SK-N-SH (cell line): Measurements from ENCODE around the gene UBE3C. TPM values are rescaled to one million over a fixed set of nuclear protein-coding genes. Genes with fewer than 3 reads are reported as not detected.

Source experiments
- CTCF ChIA-PET: fragments of 300-600, 350-600 bp; formaldehyde crosslinking; extraction: SDS; loops from one replicate; lab custom pipeline; 2021; lab: Yijun Ruan, JAX
- POLR2A ChIA-PET: fragments of 350-600 bp; sonication (Branson Sonifier 250); formaldehyde crosslinking; extraction: SDS; loops from one replicate; lab custom pipeline; 2020; ENCODE audit warnings: antibody characterized with exemption, inconsistent platforms; lab: Yijun Ruan, JAX
- DNase-seq: peaks from one replicate; pipeline ENCODE4 v3.0.0; 2012
- H2AFZ ChIP-seq: fragments of 200-600 bp; sonication (generic); 2 replicates; pipeline ENCODE4 v1.8.1; 2016; ENCODE audit warnings: antibody characterized with exemption, mild to moderate bottlenecking, low read depth
- H3F3A ChIP-seq: fragments of 200-600 bp; sonication (generic); replicated peaks from 2 replicates; pipeline ENCODE3; 2016; ENCODE audit warnings: antibody characterized with exemption, mild to moderate bottlenecking; ENCODE audit not compliant: insufficient read depth
- H3K27ac ChIP-seq, 2 experiments: fragments of 200-500 bp in 1 of 2; fragments of 200-600 bp in 1 of 2; sonication (Bioruptor generic) in 1 of 2; sonication (generic), shearing (Covaris generic) in 1 of 2; 2 replicates each; pipeline versions ENCODE4 v1.5.1 to v1.6.1; 2014 to 2016; ENCODE audit warnings: low read depth in 2 of 2, inconsistent platforms in 1 of 2, low read length in 1 of 2, mild to moderate bottlenecking in 1 of 2, mixed read lengths in 1 of 2
- H3K27me3 ChIP-seq: fragments of 200-600 bp; sonication (generic), shearing (Covaris generic); 2 replicates; pipeline ENCODE4 v1.6.1; 2016; ENCODE audit warnings: mixed run types; ENCODE audit not compliant: insufficient read depth
- H3K36me3 ChIP-seq, 2 experiments: fragments of 200-500 bp in 1 of 2; fragments of 200-600 bp in 1 of 2; sonication (Bioruptor generic) in 1 of 2; sonication (generic) in 1 of 2; replicated peaks in 1 of 2; 2 replicates each; pipeline versions ENCODE3 to v1.5.1; 2014 to 2016; ENCODE audit warnings: low read length in 1 of 2, mild to moderate bottlenecking in 1 of 2; ENCODE audit not compliant: insufficient read depth in 2 of 2, control insufficient read depth in 1 of 2
- H3K4me1 ChIP-seq, 2 experiments: fragments of 200-500 bp in 1 of 2; fragments of 200-600 bp in 1 of 2; sonication (Bioruptor generic) in 1 of 2; sonication (generic), shearing (Covaris generic) in 1 of 2; 2 replicates each; pipeline versions ENCODE4 v1.5.1 to v1.6.1; 2014 to 2016; ENCODE audit warnings: low read depth in 1 of 2, low read length in 1 of 2, mixed run types in 1 of 2; ENCODE audit not compliant: insufficient read depth in 2 of 2, control insufficient read depth in 1 of 2
- H3K4me2 ChIP-seq: fragments of 200-600 bp; sonication (generic), shearing (Covaris generic); 2 replicates; pipeline ENCODE4 v1.6.1; 2017; ENCODE audit warnings: mixed run types
- H3K4me3 ChIP-seq, 2 experiments: fragments of 200-500 bp in 1 of 2; fragments of 200-600 bp in 1 of 2; sonication (Bioruptor generic) in 1 of 2; sonication (generic), shearing (Covaris generic) in 1 of 2; 2 replicates each; pipeline versions ENCODE4 v1.5.1 to v1.8.1; 2014 to 2016; ENCODE audit warnings: low read depth in 2 of 2, inconsistent platforms in 1 of 2, low read length in 1 of 2, mild to moderate bottlenecking in 1 of 2, mixed read lengths in 1 of 2, moderate library complexity in 1 of 2
- H3K79me2 ChIP-seq: fragments of 200-600 bp; sonication (generic); 2 replicates; pipeline ENCODE4 v1.8.1; 2017; ENCODE audit warnings: mild to moderate bottlenecking; ENCODE audit not compliant: insufficient read depth
- H3K9ac ChIP-seq: fragments of 200-600 bp; sonication (generic); 2 replicates; pipeline ENCODE4 v1.6.1; 2017; ENCODE audit warnings: mixed run types
- H3K9me2 ChIP-seq: fragments of 200-600 bp; sonication (generic); 2 replicates; pipeline ENCODE4 v1.6.1; 2017; ENCODE audit warnings: mixed run types
- H3K9me3 ChIP-seq: fragments of 200-600 bp; sonication (generic); 2 replicates; pipeline ENCODE4 v1.6.1; 2017; ENCODE audit warnings: mixed run types, mild to moderate bottlenecking, moderate library complexity
- H4K20me1 ChIP-seq: fragments of 200-600 bp; sonication (generic); 2 replicates; pipeline ENCODE4 v1.6.1; 2017; ENCODE audit warnings: mild to moderate bottlenecking, mixed run types; ENCODE audit not compliant: insufficient read depth
- CHD2 ChIP-seq: fragments of 150-350 bp; IDR thresholded peaks from 2 replicates; pipeline ENCODE4 v1.6.1; 2018; ENCODE audit warnings: low read length; ENCODE audit not compliant: partially characterized antibody
- ELF1 ChIP-seq: IDR thresholded peaks from 2 replicates; pipeline ENCODE4 v1.4.0; 2012
- EP300 ChIP-seq, 2 experiments: IDR thresholded peaks; 2 replicates each; pipeline versions ENCODE4 v1.4.0 to v1.6.1; 2012; ENCODE audit warnings: borderline replicate concordance in 1 of 2, low read depth in 1 of 2, low read length in 1 of 2
- EZH2phosphoT487 ChIP-seq: fragments of 200-600 bp; sonication (generic); IDR thresholded peaks from 2 replicates; pipeline ENCODE4 v1.6.1; 2017; ENCODE audit warnings: low read depth, mixed run types, mild to moderate bottlenecking, antibody characterized with exemption, moderate library complexity, borderline replicate concordance
- FOXM1 ChIP-seq: IDR thresholded peaks from 2 replicates; pipeline ENCODE4 v1.4.0; 2012; ENCODE audit warnings: low read depth, mild to moderate bottlenecking
- GABPA ChIP-seq: IDR thresholded peaks from 2 replicates; pipeline ENCODE4 v1.4.0; 2012; ENCODE audit warnings: low read depth, mild to moderate bottlenecking
- JUND ChIP-seq: IDR thresholded peaks from 2 replicates; pipeline ENCODE4 v1.4.0; 2012
- MAX ChIP-seq: IDR thresholded peaks from 2 replicates; pipeline ENCODE4 v1.4.0; 2012; ENCODE audit warnings: low read depth
- MEF2A ChIP-seq: IDR thresholded peaks from 2 replicates; pipeline ENCODE4 v1.4.0; 2012; ENCODE audit warnings: low read depth, borderline replicate concordance
- MXI1 ChIP-seq: IDR thresholded peaks from 2 replicates; pipeline ENCODE4 v1.6.1; 2012; ENCODE audit warnings: mild to moderate bottlenecking, low read depth, low read length, improper control_type of control experiment
- NFIC ChIP-seq: IDR thresholded peaks from 2 replicates; pipeline ENCODE4 v1.4.0; 2012; ENCODE audit warnings: borderline replicate concordance
- NRF1 ChIP-seq: IDR thresholded peaks from 2 replicates; pipeline ENCODE4 v1.6.1; 2012; ENCODE audit warnings: low read depth, mild to moderate bottlenecking, low read length
- PBX3 ChIP-seq: IDR thresholded peaks from 2 replicates; pipeline ENCODE4; 2012
- POLR2AphosphoS5 ChIP-seq: IDR thresholded peaks from 2 replicates; pipeline ENCODE4 v1.6.1; 2012; ENCODE audit warnings: low read depth, low read length
- RCOR1 ChIP-seq: fragments of 150-350 bp; IDR thresholded peaks from 2 replicates; pipeline ENCODE4 v1.6.1; 2017; ENCODE audit warnings: antibody characterized with exemption, low read length
- RFX5 ChIP-seq: IDR thresholded peaks from 2 replicates; pipeline ENCODE4 v1.6.1; 2012; ENCODE audit warnings: mild to moderate bottlenecking, improper control_type of control experiment, low read length
- RXRA ChIP-seq: IDR thresholded peaks from 2 replicates; pipeline ENCODE4 v1.4.0; 2012; ENCODE audit warnings: low read depth, mild to moderate bottlenecking, borderline replicate concordance
- SIN3A ChIP-seq: IDR thresholded peaks from 2 replicates; pipeline ENCODE4 v1.6.1; 2012; ENCODE audit warnings: low read depth, mild to moderate bottlenecking, low read length, moderate library complexity, borderline replicate concordance
- SMC3 ChIP-seq: IDR thresholded peaks from 2 replicates; pipeline ENCODE4 v1.6.1; 2012; ENCODE audit warnings: low read depth, low read length, improper control_type of control experiment
- TCF12 ChIP-seq: IDR thresholded peaks from 2 replicates; pipeline ENCODE4 v1.4.0; 2012
- USF2 ChIP-seq: fragments of 150-350 bp; IDR thresholded peaks from 2 replicates; pipeline ENCODE4 v1.6.1; 2017; ENCODE audit warnings: antibody characterized with exemption, low read length, low read depth, borderline replicate concordance
- ZBTB33 ChIP-seq: IDR thresholded peaks from 2 replicates; pipeline ENCODE4 v1.4.0; 2012; ENCODE audit warnings: low read depth, borderline replicate concordance
- WGBS: methylation state at CpG from one replicate; pipeline ENCODE4 v1.1.6; 2017; ENCODE audit warnings: low lambda C conversion rate; 5-methylcytosine and 5-hydroxymethylcytosine counted together
- polyA plus RNA-seq, 3 experiments: library from polyadenylated mRNA; depleted of rRNA; stranded (reverse); fragments of >200 nt; gene quantifications; 2 replicates each; pipeline ENCODE4 v1.2.3, GENCODE V29; 2012
- TF ChIP-seq, protein P1 (sequence below): IDR thresholded peaks from 2 replicates; pipeline ENCODE4 v1.4.0; 2012; ENCODE audit warnings: low read depth, borderline replicate concordance
- TF ChIP-seq, protein P2 (sequence below): fragments of 200-600 bp; sonication (generic); IDR thresholded peaks from 2 replicates; pipeline ENCODE4 v1.6.1; 2017; ENCODE audit warnings: antibody characterized with exemption, mild to moderate bottlenecking, moderate library complexity

Gene UBE3C
- polyA plus RNA-seq, 1 of the 3 experiments (the other 2 are of a cell fraction), result 48.4 TPM

- Histone ChIP-seq H2AFZ (peak overlapping the region; percentile 95), H3F3A (peaks cover 15% of the 10 kb centered on the region), H3K9me3 (no peaks in the 10 kb centered on the region), H3K9me2 (no peaks in the 10 kb centered on the region), H3K27me3 (no peaks in the 10 kb centered on the region), H3K27ac (peak overlapping the region; percentile 86 to 89), H3K4me1 (peaks cover 21 to 24% of the 10 kb centered on the region in 2 experiments; a peak in 3 of 4 replicates), H3K36me3 (no peaks in the 10 kb centered on the region), H3K4me3 (peak overlapping the region; percentile 31 to 46), H4K20me1 (no peaks in the 10 kb centered on the region), H3K4me2 (peak overlapping the region; percentile 80), H3K9ac (peak overlapping the region; percentile 74), H3K79me2 (no peaks in the 10 kb centered on the region)
- DNase-seq, result peak; percentile 100
- 30% methylated on average over 20 of the region's 21 CpGs for WGBS
- ChIA-PET POLR2A (no interaction called here), CTCF (interaction anchor here (1.4 to 8.4 kb wide), 6 partner anchors 10 to 308 kb away, joined by 4 to 120 read pairs (median 40); no protein-coding TSS in a partner anchor)
- peak; percentile 94 for TF ChIP-seq CHD2
- TF ChIP-seq GABPA, result no peak
- peak; percentile 100 for TF ChIP-seq RCOR1
- no peak; the same call in 1 of the 2 replicates for TF ChIP-seq SMC3
- peak; percentile 73 for TF ChIP-seq POLR2AphosphoS5
- TF ChIP-seq, protein P1, sequence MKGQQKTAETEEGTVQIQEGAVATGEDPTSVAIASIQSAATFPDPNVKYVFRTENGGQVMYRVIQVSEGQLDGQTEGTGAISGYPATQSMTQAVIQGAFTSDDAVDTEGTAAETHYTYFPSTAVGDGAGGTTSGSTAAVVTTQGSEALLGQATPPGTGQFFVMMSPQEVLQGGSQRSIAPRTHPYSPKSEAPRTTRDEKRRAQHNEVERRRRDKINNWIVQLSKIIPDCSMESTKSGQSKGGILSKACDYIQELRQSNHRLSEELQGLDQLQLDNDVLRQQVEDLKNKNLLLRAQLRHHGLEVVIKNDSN, result no peak
- no peak for TF ChIP-seq ZBTB33
- no peak for TF ChIP-seq RFX5
- TF ChIP-seq MAX, result peak; percentile 51
- TF ChIP-seq, protein P2, sequence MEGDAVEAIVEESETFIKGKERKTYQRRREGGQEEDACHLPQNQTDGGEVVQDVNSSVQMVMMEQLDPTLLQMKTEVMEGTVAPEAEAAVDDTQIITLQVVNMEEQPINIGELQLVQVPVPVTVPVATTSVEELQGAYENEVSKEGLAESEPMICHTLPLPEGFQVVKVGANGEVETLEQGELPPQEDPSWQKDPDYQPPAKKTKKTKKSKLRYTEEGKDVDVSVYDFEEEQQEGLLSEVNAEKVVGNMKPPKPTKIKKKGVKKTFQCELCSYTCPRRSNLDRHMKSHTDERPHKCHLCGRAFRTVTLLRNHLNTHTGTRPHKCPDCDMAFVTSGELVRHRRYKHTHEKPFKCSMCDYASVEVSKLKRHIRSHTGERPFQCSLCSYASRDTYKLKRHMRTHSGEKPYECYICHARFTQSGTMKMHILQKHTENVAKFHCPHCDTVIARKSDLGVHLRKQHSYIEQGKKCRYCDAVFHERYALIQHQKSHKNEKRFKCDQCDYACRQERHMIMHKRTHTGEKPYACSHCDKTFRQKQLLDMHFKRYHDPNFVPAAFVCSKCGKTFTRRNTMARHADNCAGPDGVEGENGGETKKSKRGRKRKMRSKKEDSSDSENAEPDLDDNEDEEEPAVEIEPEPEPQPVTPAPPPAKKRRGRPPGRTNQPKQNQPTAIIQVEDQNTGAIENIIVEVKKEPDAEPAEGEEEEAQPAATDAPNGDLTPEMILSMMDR, result no peak
- peak; percentile 51 for TF ChIP-seq ELF1
- peak; percentile 89 for TF ChIP-seq TCF12
- TF ChIP-seq MXI1, result peak; percentile 94
- TF ChIP-seq JUND, result no peak
- TF ChIP-seq EP300 (IDR thresholded peaks at IDR 0.05; ENCODE audit: borderline replicate concordance in 1 of 2, low read depth in 1 of 2, low read length in 1 of 2), result peak in 1 of 2 experiments; percentile 97; a peak in 3 of 4 replicates
- TF ChIP-seq NFIC, result peak; percentile 97
- TF ChIP-seq RXRA, result no peak
- TF ChIP-seq MEF2A, result no peak
- no peak for TF ChIP-seq FOXM1
- TF ChIP-seq USF2, result no peak
- TF ChIP-seq PBX3, result peak; percentile 70
- no peak for TF ChIP-seq NRF1
- no peak for TF ChIP-seq EZH2phosphoT487
- TF ChIP-seq SIN3A, result no peak
Observed at GRCh38 chr7:157276731-157277562, 138.2 kb downstream of the UBE3C start.
